H1 (cell line): ENCODE results near the gene PIEZO1.

Experiments
- ATF3 ChIP-seq: IDR thresholded peaks from 2 replicates; pipeline ENCODE4 v1.6.1; 2011; ENCODE audit warnings: low read depth, mild to moderate bottlenecking, low read length; ENCODE audit not compliant: insufficient read depth
- BRCA1 ChIP-seq: IDR thresholded peaks from 2 replicates; pipeline ENCODE4 v1.6.1; 2012; ENCODE audit warnings: low read depth, low read length, improper control_type of control experiment
- KDM5A ChIP-seq: fragments of 200-600 bp; IDR thresholded peaks from 2 replicates; pipeline ENCODE4 v1.7.1; 2012; ENCODE audit warnings: mild to moderate bottlenecking, low read length, inconsistent platforms, mixed read lengths
- MAX ChIP-seq: IDR thresholded peaks from 2 replicates; pipeline ENCODE4 v1.6.1; 2012; ENCODE audit warnings: inconsistent platforms
- POLR2A ChIP-seq, 2 experiments: IDR thresholded peaks; 1 replicate in 1 of 2; 2 replicates in 1 of 2; pipeline ENCODE4 v1.6.1; 2011; ENCODE audit warnings: low read depth in 2 of 2, low read length in 2 of 2, mild to moderate bottlenecking in 2 of 2; ENCODE audit errors: control extremely low read depth in 1 of 2
- POLR2AphosphoS5 ChIP-seq: IDR thresholded peaks from 2 replicates; pipeline ENCODE4 v1.6.1; 2011; ENCODE audit warnings: low read depth, low read length
- SUZ12 ChIP-seq: fragments of 200-600 bp; sonication (generic); IDR thresholded peaks from 2 replicates; pipeline ENCODE4 v1.6.1; 2012; ENCODE audit warnings: mild to moderate bottlenecking, inconsistent platforms, low read length, moderate library complexity, mixed read lengths
- YY1 ChIP-seq: IDR thresholded peaks from 2 replicates; pipeline ENCODE4 v1.6.1; 2011; ENCODE audit warnings: low read depth, mild to moderate bottlenecking, low read length
- ZNF274 ChIP-seq: IDR thresholded peaks from 2 replicates; pipeline ENCODE4 v1.7.0; 2012; ENCODE audit warnings: low read length, borderline replicate concordance; ENCODE audit errors: extremely low read depth
- TF ChIP-seq, protein P1 (sequence below), 3 experiments: IDR thresholded peaks; 1 replicate in 2 of 3; 2 replicates in 1 of 3; pipeline versions ENCODE4 v1.5.1 to v1.6.1; 2011; ENCODE audit warnings: low read length in 3 of 3, mild to moderate bottlenecking in 3 of 3, inconsistent platforms in 2 of 3, low read depth in 1 of 3, moderate library complexity in 1 of 3; ENCODE audit not compliant: insufficient read depth in 1 of 3; ENCODE audit errors: control extremely low read depth in 1 of 3

GRCh38 chr16:88739977-88740726, 44.9 kb downstream of the PIEZO1 start:
- no peak for TF ChIP-seq POLR2A (IDR thresholded peaks at IDR 0.05; ENCODE audit: control extremely low read depth in 1 of 2, low read depth in 2 of 2, low read length in 2 of 2)
- TF ChIP-seq, protein P1, sequence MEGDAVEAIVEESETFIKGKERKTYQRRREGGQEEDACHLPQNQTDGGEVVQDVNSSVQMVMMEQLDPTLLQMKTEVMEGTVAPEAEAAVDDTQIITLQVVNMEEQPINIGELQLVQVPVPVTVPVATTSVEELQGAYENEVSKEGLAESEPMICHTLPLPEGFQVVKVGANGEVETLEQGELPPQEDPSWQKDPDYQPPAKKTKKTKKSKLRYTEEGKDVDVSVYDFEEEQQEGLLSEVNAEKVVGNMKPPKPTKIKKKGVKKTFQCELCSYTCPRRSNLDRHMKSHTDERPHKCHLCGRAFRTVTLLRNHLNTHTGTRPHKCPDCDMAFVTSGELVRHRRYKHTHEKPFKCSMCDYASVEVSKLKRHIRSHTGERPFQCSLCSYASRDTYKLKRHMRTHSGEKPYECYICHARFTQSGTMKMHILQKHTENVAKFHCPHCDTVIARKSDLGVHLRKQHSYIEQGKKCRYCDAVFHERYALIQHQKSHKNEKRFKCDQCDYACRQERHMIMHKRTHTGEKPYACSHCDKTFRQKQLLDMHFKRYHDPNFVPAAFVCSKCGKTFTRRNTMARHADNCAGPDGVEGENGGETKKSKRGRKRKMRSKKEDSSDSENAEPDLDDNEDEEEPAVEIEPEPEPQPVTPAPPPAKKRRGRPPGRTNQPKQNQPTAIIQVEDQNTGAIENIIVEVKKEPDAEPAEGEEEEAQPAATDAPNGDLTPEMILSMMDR (IDR thresholded peaks at IDR 0.05; ENCODE audit: control extremely low read depth in 1 of 3, insufficient read depth in 1 of 3, low read depth in 1 of 3, low read length in 3 of 3): no peak
- no peak for TF ChIP-seq SUZ12
- no peak for TF ChIP-seq MAX
- TF ChIP-seq ATF3: no peak
- no peak for TF ChIP-seq ZNF274
- TF ChIP-seq KDM5A: no peak
- no peak for TF ChIP-seq BRCA1
- no peak for TF ChIP-seq POLR2AphosphoS5
- no peak for TF ChIP-seq YY1
